Stimulated activated CD8-positive, alpha-beta memory T cell treated with anti-CD3 and anti-CD28 coated beads, Interleukin-2, amount 100 ng/mL, for 1 hour (primary cell): Measurements from ENCODE around the gene GH2.
"Not testable (repeated sequence)": the region's sequence is repeated elsewhere in the genome, so short reads cannot be mapped to it uniquely, and the experiment has no call there.

Source experiments
- DNase-seq, 2 donors: peaks; one replicate each; pipeline ENCODE4 v3.0.0-alpha.2; 2020; ENCODE audit warnings: low read depth in 2 of 2

The GH2 gene

GRCh38 chr17:63881935-63882601 is at the start of gene GH2:
GH2 (minus strand) TSS chr17:63881944; CDS start chr17:63881801, 143 bp downstream.
- peak; percentile 16 to 17 for DNase-seq

DNA sequence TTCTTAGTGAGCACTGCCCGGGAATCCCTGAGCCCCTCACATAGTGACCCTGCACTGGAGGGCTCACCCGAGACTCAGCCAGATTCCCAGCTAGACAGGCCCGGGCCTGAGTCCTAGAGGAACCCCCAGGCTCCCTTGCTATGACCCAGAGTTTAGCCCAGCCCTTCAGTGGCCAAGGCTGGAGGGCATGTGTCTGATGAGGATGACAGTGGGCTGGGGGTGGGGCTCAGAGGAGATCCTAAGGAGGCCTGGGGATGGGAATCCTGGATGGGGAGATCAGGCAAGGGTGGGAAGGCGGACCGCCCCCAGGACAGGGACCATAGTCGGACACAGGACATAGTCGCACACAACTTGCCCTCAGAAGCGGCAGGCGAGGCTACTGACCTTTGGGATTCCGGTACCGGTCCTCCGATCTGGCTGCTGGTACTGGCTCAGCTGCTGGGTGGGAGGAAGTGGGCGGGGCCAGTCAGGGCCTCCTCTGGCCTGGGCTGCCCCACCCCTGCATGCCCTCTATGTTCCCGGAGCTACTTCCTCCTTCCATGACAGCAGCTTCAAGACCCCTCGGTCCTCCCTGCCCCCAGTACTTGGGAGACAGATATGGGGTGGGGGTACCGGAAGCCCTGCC is 49.3 kb upstream of the GH2 start:
- peak in 1 of 2 donors; percentile 38 for DNase-seq

GRCh38 chr17:63929860-63930766 is 48.4 kb upstream of the GH2 start:
- DNase-seq = no peak

DNA sequence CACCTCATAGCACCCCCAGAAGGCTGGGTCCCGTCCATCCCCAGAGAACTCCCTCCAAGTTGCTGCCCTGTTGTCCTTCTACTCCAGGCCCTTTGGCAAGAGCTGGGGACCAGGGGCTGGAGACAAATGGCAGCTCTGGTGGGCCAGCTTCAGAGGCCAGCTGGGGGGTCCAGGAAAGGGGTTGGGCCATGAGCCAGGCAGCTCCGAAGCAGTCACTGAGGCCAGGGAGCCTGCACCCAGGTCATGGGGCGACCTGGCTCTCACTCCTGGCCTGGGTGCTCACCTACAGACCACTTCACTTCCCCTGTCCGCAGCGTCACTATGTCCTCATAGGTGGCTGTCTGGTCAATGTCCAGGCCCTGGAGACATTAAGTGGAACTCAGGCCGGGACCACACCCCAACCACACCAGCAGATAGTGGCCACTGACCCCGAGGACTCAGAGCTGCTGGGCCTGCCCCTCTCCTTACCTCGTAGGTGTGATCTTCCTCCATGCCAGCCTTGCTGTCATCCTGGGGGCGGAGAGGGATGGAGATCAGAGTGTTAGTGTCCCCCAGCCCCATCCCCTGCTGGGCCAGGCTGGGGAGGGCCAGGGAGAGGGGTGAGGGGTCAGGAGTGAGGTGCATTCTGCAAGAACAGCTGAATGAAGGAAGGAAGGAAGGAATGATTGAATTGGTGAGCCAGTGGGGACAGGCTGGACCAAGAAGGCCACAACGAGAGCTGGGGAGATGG is 47.4 kb upstream of the GH2 start:
- DNase-seq = no peak

DNA sequence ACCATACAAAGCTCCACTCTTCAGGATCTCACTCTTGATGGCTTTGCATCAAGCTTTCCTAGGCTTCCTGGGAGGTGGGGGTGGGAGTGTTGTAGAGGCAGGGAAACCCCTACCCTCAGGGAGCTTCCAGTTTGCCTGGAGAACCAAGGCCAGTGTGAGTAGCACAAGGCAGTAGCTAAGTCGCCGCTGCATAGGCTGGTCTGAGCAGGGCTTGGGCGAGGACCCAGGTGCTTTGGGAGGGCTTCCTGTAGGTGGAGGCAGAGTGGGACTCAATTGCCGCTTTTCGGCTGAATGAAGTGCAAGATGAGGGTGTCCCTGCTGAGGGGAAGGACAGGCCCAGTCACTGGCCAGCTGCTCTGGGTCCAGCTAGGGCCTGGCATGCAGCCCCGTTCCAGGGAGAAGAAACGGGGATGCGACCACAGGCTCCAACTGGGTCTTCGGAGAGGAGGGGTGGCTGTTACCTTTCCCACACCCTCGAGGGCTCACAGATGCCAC is 46.5 kb upstream of the GH2 start:
- DNase-seq = no peak

GRCh38 chr17:63927464-63928171 is 45.9 kb upstream of the GH2 start:
- DNase-seq = no peak

DNA sequence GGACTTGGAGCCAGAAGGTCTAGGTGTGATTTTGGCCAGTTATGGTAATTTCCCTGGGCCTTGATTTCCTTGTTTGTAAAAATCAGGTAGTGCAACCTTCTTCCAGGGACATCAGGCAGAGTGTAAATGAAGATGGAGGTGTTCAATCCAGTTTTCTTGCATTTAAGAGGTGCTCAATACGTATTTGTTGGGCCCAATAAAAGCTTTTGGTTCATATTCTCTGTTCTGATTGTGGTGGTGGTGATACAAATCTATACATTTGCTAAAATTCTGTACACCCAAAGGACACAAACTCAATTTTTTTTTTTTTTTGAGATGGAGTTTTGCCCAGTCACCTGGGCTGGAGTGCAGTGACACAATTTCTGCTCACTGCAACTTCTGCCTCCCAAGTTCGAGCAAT is 44.4 kb upstream of the GH2 start:
- DNase-seq = no peak

- DNase-seq = no peak
Measured at GRCh38 chr17:63925615-63926014, 43.9 kb upstream of the GH2 start.

GRCh38 chr17:63922402-63922801 is 40.7 kb upstream of the GH2 start:
- DNase-seq = not testable (repeated sequence)

DNA sequence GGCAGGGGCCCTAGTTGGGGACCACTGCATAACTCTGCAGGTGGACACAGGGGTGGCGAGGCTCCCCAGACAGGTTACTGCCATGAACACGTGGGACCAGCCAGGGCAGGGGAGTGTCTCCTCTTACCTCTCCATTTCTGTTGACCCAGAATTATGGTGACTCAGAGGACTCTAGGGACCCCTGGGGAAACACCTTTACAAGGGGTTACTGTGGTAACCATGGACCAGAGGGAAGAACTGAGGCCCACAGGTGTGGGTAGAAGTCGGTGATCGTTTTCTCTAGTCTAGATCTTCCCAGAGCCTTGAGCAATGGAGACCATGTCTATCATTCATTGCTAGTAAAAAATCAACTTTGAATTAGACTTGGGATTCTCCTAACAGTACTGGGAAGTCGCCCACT is 39.0 kb upstream of the GH2 start:
- not testable (repeated sequence) for DNase-seq

DNA sequence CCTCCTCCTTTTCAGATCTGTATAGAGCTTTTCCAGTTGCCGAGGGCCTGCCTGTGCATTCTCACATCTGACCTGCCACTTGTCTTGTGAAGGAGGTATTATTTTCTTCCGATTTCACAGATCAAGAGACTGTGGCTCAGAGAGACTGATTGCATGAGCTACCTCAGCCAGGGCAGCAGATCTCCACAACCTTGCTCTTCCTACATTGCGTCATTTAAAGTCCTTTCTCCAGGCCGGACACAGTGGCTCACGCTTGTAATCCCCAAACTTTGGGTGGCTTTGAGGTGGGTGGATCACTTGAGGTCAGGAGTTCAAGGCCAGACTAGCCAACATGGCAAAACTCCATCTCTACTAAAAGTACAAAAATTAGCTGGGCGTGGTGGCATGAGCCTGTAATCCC is 38.3 kb upstream of the GH2 start:
- DNase-seq = not testable (repeated sequence)

- peak; percentile 38 to 45 for DNase-seq
Measured at GRCh38 chr17:63919311-63919723, 37.6 kb upstream of the GH2 start.

GRCh38 chr17:63918789-63919305 is 37.1 kb upstream of the GH2 start, which contains the start of gene GH1:
GH1 (minus strand) TSS chr17:63918839; CDS start chr17:63918776, 63 bp downstream.
- DNase-seq = not testable (repeated sequence)

DNA sequence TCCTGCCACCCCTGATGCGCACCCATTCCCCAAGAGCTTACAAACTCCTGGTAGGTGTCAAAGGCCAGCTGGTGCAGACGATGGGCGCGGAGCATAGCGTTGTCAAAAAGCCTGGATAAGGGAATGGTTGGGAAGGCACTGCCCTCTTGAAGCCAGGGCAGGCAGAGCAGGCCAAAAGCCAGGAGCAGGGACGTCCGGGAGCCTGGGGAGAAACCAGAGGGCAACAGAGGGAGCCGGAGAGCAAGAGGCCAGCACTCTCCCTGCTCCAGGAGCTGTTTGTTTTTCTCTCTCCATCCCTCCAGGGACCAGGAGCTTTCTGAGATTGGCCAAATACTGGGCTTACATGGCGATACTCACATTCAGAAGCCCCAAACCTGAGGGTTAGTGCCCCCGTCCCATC is 36.6 kb upstream of the GH2 start:
- no peak for DNase-seq

GRCh38 chr17:63917646-63918045 is 35.9 kb upstream of the GH2 start:
- no peak for DNase-seq

- DNase-seq = not testable (repeated sequence)
Measured at GRCh38 chr17:63917206-63917605, 35.5 kb upstream of the GH2 start.

- no peak for DNase-seq
Measured at GRCh38 chr17:63916566-63917185, 34.9 kb upstream of the GH2 start.

- DNase-seq = not testable (repeated sequence)
Measured at GRCh38 chr17:63915753-63916152, 34.0 kb upstream of the GH2 start.

GRCh38 chr17:63914471-63914870 is 32.7 kb upstream of the GH2 start:
- no peak for DNase-seq

DNA sequence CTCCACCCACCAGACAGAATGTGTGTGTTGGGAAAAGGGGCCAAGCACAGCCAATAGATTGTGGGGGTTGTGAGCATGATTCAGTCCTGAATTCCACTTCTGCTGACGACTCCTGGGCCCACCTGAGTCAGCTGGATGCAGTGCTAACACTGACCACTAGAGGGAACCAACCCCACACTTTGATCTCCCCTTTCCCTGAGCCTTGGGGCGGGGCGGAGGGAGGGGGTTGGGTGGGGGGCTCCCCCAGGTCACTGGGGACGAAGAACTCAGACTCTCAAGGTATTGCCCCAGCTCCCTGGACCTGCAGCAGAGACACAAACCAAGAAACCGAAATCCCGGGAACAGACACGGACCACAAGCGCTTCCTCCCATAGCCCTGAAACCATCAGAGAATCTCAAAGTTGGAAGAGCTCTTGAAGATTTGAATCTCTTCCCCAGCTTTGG is 29.9 kb upstream of the GH2 start:
- peak; percentile 36 to 51 for DNase-seq
